HG03097 (cell line): ENCODE results near the gene NBAS.
"Not testable (repeated sequence)": the region's sequence is repeated elsewhere in the genome, so short reads cannot be mapped to it uniquely, and the experiment has no call there.

Source experiments
- ATAC-seq: cut with Tn5 transposase; IDR thresholded peaks from one replicate; pipeline ENCODE4 v1.9.1; 2021; ENCODE audit not compliant: unreplicated experiment, low FRiP score

The NBAS gene

GRCh38 chr2:15241201-15241600, 319.9 kb downstream of the NBAS start:
- no peak for ATAC-seq

DNA sequence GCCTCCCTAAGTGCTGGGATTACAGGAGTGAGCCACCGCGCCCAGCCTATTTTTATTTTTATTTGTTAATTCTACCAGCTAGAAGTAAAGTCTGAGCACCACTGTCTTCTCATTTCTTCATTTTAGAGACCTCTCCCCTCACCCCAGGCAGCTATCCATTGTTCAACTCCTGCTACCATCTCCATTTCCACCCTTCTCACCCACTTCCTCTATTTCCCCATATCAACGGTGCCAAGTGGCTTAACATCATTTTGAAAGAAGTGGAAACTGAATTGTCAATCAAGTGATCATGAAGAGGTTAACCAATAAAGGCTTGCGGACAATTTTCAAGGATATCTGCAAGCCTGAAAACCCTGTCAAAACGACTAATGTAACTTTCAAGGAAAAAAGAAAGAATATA, 323.1 kb downstream of the NBAS start:
- ATAC-seq: no peak

DNA sequence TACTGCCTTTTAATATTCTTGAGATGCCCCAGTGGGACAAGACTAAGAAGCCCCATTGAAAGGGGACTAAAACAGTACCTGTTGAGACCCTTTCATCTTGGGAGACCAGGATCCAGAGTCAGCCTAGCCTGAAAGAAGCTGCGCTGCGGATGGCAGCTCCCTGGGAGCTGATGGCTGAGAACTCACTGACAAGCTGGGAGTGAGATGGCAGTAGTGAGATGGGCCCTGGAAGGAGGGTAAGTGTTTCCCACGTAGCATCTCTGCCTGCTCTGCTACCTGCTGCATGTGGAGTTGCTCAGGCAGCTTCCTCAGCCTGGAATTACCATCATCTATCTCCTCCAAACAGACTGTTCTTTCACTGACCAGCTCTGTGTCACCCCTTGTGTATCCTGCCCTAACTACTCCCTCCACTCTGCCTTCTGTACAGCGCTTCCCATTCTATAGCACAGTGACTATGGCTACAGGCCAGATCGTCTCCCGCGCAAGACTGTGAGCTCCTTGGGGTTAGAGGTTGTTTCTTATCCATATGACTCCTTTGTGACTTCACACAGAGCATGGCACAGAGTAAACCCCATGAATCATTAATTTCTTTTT, 330.4 kb downstream of the NBAS start:
- ATAC-seq: no peak

GRCh38 chr2:15226661-15227060, 334.5 kb downstream of the NBAS start:
- ATAC-seq: no peak

- no peak for ATAC-seq
These were observed 336.0 kb downstream of the NBAS start for GRCh38 chr2:15225131-15225530.

DNA sequence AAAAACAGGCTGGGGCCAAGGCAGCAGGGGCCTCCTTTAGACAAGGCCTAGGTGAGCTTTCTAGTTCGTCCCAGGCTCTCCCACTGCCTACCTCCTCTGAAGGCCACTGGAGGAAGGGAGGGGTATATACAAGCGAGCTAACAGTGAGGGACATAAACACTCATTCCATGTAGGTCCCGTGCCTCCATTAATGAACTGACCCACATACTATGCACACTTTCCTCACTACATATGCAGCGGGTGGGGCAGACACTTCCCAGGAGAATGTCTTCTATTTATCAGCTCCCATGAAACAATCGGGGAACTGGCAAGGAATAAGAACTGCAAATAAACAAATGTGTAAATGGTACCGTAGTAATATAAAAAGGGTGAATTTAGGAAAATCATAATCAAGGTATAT, 336.5 kb downstream of the NBAS start:
- ATAC-seq: no peak

DNA sequence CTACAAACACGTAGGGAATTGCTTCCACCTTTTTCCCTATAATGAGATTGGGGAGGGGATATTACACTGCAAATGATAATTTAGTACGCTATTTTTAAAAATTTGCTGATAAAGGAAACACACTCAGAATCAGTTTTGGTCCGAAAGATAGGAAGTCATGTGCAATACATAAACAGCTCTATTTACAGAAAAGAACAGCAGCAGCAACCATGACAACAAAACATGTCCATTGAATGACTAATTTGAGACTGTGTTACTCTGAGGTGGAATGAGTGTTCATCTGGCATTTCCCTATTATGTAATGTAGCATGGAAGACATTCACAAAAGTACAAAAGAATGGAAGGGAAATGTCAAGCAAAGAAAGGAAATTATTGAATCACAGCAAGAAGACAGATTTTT, 337.2 kb downstream of the NBAS start:
- no peak for ATAC-seq

- ATAC-seq: no peak
These were observed 338.3 kb downstream of the NBAS start for GRCh38 chr2:15222856-15223255.

DNA sequence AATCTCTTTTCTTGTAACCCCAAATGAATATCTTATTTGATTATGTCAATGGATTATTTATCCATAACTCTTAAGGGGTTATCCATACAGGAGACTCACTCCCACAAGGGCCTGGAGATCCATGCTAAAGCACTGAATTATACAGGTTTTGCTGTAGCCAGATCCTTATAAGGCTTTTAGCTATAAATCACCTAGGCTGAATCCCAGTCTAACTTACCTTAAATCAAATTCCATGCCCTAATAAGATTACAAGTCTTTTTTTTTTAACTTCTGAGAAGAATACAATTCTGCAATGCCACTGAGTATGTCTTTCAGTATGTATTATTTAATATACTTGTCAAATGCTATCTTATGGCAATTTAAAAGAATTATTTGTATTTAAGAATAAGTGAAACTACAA, 340.5 kb downstream of the NBAS start:
- no peak for ATAC-seq

DNA sequence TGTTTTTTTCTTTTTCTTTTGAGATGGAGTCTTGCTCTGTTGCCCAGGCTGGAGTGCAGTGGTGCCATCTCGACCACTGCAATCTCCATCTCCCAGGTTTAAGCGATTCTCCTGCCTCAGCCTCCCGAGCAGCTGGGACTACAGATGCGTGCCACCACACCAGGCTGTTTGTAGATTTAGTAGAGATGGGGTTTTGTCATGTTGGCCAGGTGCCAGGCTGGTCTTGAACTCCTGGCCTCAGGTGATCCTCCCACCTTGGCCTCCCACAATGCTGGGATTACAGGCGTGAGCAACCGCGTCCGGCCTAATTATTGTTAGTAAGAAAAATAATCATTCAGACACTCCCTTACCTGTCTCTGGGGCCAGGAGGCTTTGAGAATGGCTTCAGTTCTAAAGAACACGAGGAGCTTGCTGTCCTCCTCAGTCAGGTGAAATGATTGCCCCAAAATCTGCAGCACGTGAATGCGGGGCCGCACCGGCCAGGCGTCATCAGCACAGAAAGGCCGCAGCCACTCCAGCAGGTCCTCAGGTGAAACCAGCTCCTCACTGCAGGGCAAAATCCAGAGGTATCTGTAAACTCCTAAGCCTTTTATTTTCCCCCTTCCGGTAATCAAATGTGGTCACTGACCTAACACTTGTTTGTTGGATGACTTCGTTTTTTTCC, 342.6 kb downstream of the NBAS start:
- no peak for ATAC-seq

- ATAC-seq: no peak
These were observed 348.9 kb downstream of the NBAS start for GRCh38 chr2:15212249-15212648.

- ATAC-seq: not testable (repeated sequence)
These were observed 350.6 kb downstream of the NBAS start for GRCh38 chr2:15210542-15210941.

DNA sequence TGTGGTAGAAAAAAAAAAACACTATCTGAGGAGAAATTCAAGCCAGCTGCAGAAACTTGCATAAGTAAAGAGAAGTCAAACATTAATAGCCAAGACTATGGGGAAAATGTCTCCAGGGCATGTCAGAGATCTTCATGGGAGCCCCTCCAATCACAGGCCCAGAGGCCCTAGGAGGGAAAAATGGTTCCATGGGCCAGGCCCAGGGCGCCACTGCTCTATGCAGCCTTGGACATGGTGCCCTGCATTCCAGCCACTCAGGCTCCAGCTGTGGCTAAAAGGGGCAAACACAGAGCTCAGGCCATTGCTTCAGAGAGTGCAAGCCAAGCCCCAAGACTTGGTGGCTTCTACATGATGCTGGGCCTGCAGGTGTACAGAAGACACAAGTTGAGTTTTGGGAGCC, 354.7 kb downstream of the NBAS start:
- no peak for ATAC-seq

GRCh38 chr2:15205562-15205961, 355.6 kb downstream of the NBAS start:
- ATAC-seq: no peak

DNA sequence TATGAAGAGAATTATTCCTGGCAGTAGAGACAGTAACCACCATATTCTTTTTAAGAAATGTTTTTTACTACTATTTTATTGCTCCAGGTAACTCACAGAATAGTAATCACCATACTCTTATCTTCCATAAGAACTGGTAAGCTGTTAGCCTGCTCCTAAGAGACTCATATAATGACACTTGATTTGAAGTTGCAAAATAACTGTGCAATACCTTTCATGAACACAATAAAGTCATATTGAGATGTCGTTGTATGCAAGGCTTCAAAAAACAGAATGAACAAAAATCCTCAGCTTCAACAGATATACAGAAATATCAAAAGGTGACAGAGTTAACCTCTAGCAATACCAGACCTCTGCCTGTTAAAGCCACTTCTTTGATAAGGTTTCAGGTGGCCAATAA, 360.1 kb downstream of the NBAS start:
- no peak for ATAC-seq

DNA sequence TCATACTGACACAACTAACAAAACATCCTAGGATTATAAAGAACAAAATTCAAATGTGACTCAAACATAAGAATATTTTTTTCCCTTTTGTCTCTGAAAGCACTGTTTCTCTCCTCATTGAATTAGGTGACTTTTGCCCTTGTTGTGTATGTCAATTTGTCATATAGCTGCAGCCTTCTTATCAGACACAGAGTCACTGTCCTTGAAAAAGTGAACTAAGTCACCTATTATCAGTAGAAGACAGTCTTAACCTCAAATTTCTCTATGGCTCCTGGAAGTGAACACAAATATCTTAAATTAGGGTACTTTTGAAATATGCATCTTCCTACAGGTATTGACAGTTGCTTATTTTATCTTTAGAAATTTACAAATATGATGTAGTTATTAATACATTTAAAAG, 360.6 kb downstream of the NBAS start:
- ATAC-seq: no peak

DNA sequence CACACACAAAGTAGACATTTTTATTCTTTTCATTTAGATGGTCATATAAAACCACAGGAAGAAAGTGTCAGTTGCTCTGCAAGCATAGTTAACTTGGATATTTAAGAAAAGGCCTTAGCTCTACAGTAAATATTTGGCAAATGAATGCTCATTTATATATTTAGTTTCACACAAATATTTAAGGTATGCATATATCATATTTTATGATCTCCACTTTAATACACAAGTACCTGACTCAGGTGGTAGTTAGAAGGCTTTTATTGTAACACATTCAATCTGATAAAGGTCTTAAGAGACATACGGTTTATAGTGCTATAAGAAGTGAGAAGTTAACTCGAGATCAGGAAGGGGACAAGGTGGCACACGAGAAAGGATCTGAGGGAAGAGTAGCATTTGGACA, 363.1 kb downstream of the NBAS start:
- ATAC-seq: no peak

DNA sequence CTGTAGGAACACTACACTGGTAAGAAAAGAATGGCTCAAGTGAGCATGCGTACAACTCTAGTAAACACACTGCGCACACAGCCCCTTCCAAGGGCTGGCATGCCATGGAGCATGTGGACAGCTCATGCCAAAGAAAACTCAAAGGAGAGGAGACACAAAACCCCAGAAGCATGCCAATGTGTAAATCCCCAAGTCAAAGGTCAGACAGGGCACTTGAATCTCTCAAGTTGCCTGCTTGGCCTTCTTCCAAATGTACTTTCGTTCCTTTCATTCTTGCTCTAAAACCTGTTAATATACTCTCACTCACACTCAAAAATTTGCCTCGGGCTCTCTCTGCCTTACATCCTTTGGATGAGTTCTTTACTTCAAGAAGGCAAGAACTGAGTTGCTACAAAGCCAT, 365.3 kb downstream of the NBAS start:
- no peak for ATAC-seq

DNA sequence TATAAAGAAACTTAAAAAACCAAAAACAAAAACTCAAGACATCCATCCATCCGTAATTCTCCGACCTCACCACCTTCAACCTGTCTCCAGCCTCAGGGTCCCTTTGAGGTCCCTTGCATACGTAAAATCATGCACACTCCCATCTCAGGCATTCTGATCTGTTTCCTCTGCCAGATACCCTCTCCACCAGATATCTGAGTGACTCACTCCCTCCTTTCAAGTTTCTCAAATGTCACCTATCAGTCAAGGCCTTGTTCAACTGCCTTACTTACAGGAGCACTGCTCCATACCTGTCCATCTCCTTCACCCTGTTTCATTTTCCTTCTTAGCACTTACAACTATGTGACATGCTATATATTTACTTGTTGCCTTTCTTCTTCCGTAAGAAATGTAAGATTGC, 369.3 kb downstream of the NBAS start:
- no peak for ATAC-seq

- ATAC-seq: no peak
These were observed 371.9 kb downstream of the NBAS start for GRCh38 chr2:15189216-15189615.

DNA sequence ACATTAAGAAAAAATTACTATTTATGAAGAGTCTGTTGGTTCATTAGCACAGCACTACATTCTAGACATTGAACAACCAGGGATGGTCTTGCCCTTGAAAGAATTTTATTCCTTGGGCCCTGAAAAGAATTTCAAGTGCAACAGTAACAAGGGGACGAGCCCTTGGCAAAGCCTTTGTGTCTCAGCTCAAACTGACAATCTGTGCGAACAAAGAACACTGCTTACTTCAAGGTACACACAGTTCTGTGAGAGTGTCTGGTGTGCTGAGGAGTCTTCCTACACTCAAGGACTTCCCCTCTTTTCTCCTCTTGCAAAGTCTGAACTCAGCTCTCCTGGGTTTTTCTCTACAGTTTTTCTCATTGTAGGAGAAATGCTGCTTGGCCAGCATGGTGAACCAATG, 373.4 kb downstream of the NBAS start:
- no peak for ATAC-seq

DNA sequence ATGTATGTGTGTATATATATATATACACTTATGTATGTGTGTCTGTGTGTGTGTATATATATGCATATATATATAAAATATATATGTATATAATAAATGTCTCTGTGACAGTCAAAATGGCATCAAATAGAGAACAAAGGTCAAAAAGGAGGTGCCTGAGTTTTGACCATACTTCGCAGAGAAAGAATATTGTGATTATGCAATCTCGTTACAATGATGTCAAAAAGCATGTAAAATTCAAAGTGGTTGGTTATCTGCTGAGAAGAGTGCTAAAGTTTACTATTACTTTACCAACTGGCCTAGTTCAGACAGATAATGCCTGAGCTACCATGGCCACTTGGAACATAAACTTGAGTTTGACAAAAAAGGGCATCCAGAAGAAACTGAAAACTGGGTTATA, 375.0 kb downstream of the NBAS start:
- no peak for ATAC-seq

DNA sequence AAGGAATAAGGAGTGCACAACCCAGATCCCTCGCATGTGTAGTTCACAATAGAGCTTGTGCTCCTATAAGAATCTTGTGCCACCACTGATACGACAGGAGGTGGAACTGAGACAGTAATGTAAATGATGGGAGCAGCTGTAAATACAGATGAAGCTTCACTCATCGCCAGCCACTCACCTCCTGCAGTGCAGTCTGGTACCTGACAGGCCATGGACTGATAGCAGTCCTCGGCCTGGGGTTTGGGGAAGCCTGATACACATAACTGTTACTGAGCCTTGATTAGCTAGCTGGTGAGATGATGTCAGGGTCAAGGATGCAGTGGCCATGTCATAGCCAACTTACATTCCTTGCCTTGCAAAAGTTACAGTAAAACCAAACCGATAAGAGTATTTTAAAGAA, 376.6 kb downstream of the NBAS start:
- no peak for ATAC-seq
